GM21786 (cell line): ENCODE data around the gene NCOA1.
"Not testable (repeated sequence)": the region's sequence is repeated elsewhere in the genome, so short reads cannot be mapped to it uniquely, and the experiment has no call there.

Source experiments
- ATAC-seq: cut with Tn5 transposase; IDR thresholded peaks from one replicate; pipeline ENCODE4 v1.9.1; 2021; ENCODE audit not compliant: unreplicated experiment

The NCOA1 gene

GRCh38 chr2:24532057-24532456 is 41.0 kb downstream of the NCOA1 start:
- not testable (repeated sequence) for ATAC-seq

DNA sequence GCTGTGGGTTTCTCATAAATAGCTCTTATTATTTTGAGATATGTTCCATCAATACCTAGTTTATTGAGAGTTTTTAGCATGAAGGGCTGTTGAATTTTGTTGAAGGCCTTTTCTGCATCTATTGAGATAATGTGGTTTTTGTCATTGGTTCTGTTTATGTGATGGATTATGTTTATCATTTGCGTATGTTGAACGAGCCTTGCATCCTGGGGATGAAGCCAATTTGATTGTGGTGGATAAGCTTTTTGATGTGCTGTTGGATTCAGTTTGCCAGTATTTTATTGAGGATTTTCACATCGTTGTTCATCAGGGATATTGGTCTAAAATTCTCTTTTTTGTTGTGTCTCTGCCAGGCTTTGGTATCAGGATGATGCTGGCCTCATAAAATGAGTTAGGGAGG is 42.5 kb downstream of the NCOA1 start:
- not testable (repeated sequence) for ATAC-seq

DNA sequence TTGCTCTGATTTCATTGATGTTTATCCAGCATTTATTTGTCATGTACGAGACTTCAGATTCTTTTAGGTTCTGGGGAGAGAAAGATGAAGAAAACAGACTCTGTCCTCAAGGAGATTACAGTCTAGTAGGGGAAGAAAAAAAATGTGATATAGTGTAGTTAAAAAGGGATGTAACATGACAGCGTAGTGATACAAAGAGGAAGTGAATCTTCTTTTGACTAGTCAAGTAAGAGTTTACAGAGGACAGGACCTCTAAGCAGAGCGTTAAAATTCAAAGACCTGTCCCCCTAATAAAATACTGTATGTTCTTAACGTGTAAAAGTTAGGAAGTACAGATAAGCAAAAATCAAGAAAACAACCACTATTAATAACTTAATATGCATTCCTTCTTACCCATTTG is 47.7 kb downstream of the NCOA1 start:
- no peak for ATAC-seq

GRCh38 chr2:24539258-24539657 is 48.2 kb downstream of the NCOA1 start:
- no peak for ATAC-seq

DNA sequence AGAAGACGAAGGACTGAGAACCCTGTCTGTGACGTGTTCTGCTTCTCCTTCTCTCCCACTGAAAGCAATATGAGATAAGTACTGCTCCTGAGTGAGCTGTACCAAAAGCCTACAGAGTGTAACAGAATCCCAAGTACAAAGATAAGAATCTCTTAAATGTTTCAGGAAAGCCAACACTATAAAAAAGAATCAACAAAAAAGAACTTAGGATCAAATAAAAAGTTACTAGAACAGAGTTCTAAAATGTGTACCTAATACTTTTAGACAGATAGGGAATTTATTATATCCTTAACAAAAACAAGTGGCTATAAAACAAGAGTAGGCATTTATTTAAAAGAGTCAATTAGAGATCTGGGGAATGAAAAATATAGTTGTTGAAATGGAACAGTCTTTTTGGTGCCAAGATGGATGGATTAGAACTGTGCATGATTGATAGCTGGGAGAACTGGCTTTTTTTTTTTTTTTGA is 49.0 kb downstream of the NCOA1 start:
- ATAC-seq, result no peak

- no peak for ATAC-seq
These were observed 50.6 kb downstream of the NCOA1 start for GRCh38 chr2:24541621-24542020.

DNA sequence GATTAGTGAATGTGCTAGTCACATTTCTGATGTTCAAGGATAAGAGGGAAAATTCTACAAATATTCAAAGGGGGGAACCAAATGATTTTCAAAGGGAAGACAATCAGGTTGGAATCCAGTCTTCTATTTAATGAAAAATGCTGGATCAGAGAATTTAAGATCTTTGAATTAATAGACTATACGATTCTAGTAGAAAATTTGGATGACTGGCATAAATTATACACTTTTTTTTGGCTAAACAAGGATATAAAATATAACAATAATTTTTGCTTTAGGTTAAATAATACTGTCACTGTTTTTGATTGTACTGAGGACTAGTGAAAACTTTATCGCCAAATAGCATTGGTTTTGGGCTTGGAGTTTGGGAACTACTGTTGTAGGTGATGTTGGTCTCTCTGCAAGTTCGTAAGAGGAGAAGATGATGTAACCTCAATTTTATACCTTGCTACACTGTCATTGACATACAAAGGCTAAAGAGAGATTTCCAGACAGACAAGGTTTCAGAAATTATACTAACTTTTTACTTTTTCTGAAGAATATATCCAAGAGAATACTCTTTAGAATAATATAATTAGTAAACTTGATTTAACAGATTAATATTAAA is 51.3 kb downstream of the NCOA1 start:
- no peak for ATAC-seq

DNA sequence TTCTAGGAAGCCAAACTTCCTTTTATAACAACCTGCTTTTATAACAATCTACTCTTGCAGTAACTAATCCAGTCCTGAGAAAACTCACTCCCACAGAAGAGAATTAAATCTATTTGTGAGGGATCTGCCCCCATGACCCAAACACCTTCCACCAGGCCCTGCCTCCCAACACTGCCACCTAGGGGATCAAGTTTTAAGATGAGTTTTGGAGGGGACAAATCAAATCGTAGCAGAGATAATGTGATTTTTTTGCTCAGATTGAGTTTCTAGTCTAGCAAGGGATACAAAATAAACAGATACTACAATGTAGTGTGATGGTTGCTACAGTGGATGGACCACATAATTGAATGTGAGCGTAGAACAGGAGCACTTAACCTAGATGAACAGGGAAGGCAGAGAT is 52.2 kb downstream of the NCOA1 start:
- ATAC-seq, result no peak

DNA sequence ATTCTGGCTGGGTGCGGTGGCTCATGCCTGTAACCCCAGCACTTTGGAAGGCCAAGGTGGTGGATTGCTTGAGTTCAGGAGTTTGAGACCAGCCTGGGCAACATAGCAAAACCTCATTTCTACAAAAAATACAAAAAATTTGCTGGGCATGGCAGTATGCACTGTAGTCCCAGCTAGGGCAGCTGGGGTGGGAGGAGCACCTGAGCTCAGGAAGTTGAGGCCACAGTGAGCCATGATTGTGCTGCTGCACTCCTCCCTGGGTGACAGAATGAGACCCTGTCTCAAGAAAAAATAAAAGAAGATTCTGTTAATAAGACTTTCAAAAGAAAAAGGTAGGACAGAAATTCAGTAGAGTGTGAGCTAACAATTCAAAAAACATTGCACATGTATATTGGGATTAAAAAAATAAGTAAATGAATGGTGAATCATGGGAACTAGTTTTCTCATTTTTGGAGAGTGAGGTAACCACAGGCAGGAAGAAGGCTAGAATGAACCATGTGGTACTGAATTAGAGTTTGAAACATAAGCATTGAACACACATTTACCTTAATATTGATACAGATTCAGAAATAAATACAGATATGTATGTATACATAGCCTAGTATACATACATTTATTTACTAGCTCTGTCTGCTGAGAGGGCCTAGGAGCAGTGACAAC is 53.5 kb downstream of the NCOA1 start:
- ATAC-seq, result no peak

DNA sequence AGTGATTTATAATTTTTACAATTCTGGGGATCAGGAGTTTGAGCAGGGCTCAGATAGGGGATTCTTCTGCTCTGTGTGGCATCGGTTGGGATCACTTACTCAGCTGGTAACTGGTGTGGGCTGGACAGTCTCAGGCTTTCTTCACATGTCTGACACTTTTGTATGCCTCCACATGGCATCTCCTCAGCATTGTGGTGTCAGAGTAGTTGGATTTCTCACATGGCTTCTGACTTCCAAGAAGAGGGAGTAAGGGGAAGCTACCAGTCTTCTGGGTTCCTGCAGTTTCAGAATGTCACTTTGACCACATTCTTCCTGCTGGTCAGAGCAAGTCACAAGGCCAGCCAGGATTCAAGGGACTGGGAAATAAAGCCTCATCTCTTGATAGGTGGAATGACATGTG is 55.6 kb downstream of the NCOA1 start:
- ATAC-seq, result no peak

GRCh38 chr2:24548058-24548457 is 57.0 kb downstream of the NCOA1 start:
- ATAC-seq, result no peak

- ATAC-seq, result not testable (repeated sequence)
These were observed 59.2 kb downstream of the NCOA1 start for GRCh38 chr2:24550301-24550700.

- no peak for ATAC-seq
These were observed 60.0 kb downstream of the NCOA1 start for GRCh38 chr2:24551016-24551415.

- ATAC-seq, result no peak
These were observed 61.8 kb downstream of the NCOA1 start for GRCh38 chr2:24552836-24553235.

GRCh38 chr2:24558781-24559472 is 67.9 kb downstream of the NCOA1 start:
- no peak for ATAC-seq

DNA sequence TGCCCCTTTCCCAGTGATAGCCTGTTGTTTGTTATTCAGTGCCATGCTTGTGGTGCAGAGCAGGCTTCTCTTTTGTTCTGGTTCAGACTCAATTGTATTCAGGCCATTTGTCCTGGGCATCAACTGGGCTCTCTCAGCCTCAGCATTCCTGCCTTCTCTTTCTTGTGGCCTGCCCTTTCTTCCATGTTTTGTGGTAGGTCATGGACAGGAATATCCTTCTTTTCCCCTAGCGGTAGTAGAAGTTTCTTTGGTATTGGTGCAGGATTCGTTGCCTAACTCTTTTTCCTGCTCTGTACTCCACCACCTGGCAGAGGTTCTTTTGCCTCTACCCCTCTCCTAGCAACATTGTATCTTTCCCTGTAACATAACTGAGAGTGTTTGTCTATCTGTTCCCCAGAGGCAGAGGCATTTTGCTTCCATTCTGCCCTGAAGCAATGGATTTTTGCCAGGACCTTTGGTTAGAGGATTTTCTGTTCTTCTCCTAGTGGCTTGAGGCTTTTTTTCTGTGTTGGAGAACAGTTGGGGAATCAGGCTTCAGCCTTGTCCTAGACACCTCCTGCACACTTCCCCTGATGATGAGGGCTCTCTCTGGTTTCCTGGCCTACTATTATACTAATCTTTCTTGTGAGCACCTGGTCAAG is 68.5 kb downstream of the NCOA1 start:
- ATAC-seq, result no peak

DNA sequence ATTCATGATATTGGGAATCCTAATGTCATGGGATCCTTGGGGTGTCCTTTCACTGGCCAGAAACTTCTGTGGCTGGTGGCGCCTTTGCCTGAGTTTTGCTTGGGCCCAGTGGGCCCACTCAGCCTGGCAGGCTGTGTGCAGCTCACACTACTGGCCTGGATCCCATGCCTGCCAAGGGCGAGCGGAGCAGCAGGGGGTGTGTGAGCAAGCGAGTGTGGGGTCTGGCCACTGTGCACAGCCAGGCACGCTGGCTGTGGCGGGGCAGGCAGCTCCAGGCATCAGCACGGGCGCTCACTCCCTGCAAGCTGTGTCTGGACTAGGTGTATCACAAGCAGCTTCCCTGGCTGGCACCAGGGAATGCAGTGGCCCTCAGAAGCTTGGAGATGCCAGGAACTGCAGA is 74.5 kb downstream of the NCOA1 start:
- ATAC-seq, result no peak

DNA sequence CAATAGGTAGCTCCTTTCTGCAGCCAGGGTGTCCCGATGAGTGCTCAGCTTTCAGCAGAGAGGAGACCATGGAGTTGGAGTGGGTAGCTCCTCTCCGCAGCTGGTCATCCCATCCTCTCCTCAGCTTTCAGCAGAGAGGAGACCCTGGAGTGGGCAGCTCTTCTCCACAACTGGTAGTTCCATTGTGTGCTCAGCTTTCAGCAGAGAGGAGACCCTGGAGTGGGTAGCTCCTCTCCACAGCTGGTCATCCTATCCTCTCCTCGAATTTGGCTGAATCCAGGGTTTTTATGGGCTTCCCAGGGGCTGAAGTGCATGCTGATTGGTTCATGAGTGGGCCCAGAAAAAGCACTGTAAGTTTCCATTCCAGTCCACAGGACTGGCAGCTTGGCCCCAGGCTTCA is 75.2 kb downstream of the NCOA1 start:
- ATAC-seq, result no peak

DNA sequence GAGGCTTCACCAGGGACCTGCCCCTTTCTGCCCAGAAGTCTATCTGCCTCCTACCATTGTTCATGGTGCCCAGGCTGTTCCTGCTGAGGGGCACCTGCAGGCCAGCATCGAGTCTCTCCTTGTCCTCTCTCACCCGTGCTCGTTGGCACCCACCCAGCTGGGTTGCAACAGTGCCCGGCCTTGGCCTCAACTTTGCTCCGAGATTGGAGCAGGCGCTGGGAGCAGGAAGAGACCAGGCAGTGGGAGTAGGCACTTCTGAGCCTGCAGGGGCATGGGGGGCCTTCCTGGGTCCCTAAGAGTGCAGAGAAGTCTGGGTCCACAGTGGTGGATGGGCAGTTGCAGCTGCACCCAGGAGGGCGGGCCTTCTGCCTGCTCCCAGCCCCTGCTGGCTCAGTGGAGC is 75.6 kb downstream of the NCOA1 start:
- no peak for ATAC-seq

GRCh38 chr2:24568551-24568950 is 77.5 kb downstream of the NCOA1 start:
- no peak for ATAC-seq

DNA sequence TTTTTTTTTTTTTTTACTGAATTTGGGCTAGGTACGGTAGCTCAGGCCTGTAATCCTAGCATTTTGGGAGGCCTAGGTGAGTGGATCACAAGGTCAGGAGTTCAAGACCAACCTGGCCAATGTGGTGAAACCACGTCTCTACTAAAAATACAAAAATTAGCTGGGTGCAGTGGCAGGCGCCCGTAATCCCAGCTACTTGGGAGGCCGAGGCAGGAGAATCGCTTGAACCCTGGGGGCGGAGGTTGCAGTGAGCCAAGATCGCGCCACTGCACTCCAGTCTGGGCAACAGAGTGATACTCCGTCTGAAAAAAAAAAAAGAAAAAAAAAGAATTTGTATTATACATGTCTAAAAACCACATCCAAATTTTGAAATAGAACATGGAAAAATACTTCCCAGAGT is 78.5 kb downstream of the NCOA1 start:
- not testable (repeated sequence) for ATAC-seq

DNA sequence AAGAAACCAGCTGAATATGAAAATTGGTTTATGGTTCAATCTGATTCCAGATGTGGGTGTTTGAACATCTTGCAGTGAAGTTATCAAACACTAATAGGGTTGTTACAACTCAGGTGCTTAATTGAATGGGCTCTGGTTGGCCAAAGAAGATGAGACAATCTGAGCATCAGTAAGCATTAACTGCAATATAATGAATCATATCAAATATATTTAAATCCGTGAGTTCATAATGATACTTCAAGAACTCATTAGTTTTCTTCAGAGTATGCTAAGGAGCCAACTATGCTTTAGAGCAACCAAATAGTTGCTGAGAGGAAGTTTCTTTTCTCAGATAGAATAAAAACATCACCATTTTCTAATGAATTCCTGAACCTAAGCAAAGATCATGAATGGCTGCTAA is 79.2 kb downstream of the NCOA1 start:
- no peak for ATAC-seq
